SHP77 treated with DMSO at 0.1 percent for 48 hours (cell line): ENCODE measurements around the gene FRMPD2.
"Not testable (repeated sequence)": the region's sequence is repeated elsewhere in the genome, so short reads cannot be mapped to it uniquely, and the experiment has no call there.

Experiments used
- DNase-seq: peaks from one replicate; lab custom pipeline; 2025; lab: John Stamatoyannopoulos, UW

The FRMPD2 gene

GRCh38 chr10:48125631-48126030 is 148.9 kb downstream of the FRMPD2 start:
- DNase-seq, result not testable (repeated sequence)

GRCh38 chr10:48122618-48123017 is 151.9 kb downstream of the FRMPD2 start:
- DNase-seq, result not testable (repeated sequence)

- DNase-seq, result not testable (repeated sequence)
Measured at GRCh38 chr10:48110277-48110676, 164.2 kb downstream of the FRMPD2 start.
